CD4-positive, alpha-beta T cell treated with Interleukin-17A for 4 hours (primary cell): ENCODE data around the gene KRT77.
"Not testable (repeated sequence)": the region's sequence is repeated elsewhere in the genome, so short reads cannot be mapped to it uniquely, and the experiment has no call there.

ENCODE experiments used
- DNase-seq: peaks from one replicate; pipeline ENCODE4 v3.0.0-alpha.2; 2020; ENCODE audit warnings: mixed read lengths

KRT77 gene

DNA sequence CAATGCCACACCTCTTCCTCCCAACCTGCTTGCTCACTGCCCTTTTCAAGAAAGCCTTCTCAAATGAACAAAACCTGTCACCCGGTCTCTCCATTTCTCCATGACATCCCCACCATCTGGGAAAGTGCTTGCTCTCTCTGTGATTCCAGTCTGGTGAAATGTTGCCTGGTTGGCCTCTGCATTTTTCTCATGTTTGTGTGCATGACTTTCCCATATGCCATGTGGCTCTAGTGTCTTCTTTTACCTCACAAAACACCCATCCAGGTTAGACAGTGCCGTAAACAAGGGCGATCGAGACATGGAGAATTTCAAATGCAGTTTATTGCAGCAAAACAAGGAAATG lies 28.9 kb downstream of the KRT77 start:
- no peak for DNase-seq

DNA sequence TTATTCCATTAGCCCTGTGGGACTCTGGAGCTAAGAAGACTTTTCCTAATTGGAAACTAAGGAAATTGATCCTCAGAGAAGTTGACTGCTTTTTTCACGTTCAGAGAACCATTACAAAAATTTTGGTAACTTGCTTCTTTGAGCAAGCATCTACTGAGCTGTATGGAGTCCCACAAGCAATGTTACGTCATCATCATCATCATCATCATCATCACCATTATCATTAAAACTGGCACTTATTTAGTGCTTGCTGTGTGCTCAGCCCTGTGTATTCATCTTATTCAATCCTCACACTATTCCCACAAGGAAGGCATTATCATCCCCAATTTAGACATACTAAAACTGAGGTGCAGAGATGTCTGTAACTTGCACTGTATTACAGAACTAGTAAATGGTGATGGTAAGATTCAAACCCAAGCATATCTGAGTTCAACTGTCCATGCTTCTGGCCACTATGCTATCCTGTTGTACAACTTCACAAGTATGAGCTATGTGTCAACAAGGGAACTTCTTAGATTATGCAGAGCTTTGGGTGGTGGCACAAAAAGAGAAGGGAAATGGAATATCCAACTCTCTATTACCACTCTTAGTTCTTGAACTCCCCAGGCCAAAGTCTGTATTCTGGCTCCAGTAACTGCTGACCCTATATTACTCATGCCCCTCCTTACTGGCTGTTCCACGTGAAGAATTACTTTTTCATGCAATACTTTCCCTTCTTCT lies 29.5 kb downstream of the KRT77 start:
- no peak for DNase-seq

DNA sequence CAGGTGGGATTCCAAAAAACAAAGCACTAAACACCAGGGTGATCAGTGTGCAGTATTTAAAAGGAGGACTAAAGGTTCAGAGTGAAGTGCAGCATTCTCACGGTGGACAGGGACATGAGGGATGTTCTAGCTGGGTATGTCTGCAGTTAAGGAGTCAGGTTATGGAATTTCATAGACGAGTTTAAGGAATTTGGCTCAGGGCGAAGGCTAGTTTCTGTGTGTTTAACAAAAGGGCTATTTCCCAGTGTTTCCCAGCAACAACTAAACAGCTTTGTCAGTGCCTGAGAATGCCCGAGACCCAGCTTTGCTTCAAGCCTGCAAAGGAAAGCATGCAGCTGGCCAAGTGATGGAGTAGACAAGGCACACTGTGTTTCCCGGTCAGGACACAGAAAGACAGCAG lies 30.1 kb downstream of the KRT77 start:
- no peak for DNase-seq

DNA sequence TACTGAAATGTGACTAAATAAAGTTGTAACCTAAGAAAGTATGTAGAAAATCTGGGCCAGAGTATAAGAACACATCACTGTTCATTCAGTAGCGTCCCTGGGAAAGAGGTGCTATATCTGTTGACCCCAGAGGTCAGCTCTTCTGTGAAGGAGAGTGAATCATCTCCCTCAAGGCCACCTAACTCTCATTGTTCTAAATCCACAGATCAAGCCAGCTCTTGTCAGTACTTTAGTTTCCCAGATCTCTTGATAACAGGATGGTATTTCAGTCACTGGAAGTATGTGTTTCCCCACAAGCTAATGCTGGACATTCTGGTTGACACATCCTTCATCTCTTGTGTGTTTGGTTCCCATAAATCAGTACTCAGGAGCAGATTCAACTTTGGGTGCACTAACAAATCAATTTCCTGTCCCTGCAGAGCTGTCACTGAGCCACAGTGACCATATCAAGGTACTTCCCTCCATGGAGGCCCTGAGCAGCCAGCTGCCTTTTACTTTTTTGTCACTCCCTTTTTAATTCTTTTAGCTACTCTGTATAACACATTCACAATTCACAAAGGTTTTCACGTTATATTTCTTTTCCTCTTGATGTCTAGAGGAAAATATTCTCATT lies 30.9 kb downstream of the KRT77 start:
- DNase-seq = no peak

DNA sequence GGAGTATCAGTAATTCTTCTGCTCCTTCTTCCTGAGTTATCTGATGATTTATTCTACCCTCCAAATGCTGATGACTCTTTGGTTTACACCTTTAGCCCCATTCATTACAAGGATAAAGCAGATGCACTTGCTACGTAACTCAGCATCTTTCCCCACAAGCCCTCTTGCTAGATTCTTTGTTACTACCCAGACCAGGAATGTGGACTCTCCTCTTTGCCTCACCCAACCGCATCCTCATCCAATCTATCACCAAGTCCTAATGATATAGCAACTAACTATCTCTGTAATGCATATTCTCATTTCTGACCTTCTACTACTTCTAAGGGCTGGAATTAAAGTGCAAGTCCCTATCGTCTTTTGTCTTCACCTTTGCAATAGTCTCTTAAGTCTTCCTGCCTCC lies 32.4 kb downstream of the KRT77 start:
- no peak for DNase-seq

DNA sequence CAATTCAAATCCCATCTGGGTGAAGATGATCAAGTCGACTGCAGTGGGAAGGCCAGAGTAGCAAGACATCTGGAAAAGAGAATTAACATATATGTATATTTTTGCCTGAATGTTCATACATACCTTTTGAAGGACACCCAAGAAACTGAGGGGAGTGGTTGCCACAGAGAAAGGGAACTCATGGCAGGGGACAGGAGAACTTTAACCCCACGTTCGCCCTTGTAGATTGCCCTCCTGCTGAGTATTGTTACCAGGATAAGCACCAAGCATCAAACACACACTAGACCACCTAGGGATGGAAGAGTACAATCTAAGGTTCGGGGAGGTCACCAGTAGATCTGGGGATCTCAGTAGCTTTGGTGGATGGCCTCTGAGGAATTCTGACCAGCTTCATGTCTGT lies 32.8 kb downstream of the KRT77 start:
- DNase-seq = no peak

DNA sequence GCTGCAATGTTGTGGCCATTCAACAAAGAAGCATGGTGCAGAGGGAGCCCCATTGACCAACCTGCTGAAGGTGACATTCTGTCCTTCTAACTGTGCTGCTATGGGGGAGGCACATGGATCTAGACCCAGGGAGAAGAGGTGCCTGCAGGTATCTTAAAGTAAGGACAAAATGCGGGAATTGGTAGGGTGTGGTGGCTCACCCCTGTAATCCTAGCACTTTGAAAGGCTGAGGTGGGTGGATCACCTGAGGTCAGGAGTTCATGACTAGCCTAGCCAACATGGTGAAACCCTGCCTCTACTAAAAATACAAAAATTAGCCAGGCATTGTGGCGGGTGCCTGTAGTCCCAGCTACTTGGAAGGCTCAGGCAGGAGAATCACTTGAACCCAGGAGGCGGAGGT lies 33.4 kb downstream of the KRT77 start:
- not testable (repeated sequence) for DNase-seq

DNA sequence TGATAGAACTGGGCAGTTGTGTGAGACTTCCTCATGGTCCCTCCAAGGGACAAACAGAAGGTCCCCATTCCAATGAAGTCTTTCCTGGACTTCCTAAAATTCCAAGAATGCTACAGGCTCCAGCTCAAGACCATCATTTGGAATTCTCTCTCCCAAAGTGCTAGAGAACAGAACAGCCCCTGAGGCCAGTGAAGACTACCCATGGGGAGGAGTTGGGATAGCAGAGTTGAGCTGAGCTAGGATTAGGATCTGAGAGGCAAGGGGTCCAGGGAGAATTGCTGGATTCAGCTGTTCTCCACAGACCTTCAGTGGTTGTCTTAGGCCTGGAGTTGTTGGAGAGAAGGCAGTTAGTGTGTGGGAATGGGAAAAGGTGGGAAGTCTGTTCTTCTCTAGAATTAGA lies 33.9 kb downstream of the KRT77 start:
- no peak for DNase-seq

DNA sequence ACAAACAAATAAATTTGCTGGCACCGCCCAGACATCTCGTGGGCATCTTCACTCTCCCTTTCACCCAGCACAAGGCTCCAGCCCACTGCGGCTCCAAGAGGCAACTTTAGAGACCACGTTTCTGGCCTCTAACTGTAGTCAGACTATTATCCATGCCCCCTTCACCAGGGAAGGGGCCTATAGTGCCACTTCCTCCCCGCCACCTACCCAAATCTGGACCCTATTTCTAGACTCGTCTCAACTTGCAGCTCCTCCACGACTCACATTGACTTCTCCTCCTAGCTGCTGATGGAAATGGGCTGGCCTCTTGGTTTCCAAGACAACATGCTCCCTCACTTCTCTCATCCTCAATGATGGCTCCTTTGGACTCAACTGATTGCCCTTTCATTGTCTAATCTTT lies 35.4 kb downstream of the KRT77 start:
- DNase-seq = no peak

DNA sequence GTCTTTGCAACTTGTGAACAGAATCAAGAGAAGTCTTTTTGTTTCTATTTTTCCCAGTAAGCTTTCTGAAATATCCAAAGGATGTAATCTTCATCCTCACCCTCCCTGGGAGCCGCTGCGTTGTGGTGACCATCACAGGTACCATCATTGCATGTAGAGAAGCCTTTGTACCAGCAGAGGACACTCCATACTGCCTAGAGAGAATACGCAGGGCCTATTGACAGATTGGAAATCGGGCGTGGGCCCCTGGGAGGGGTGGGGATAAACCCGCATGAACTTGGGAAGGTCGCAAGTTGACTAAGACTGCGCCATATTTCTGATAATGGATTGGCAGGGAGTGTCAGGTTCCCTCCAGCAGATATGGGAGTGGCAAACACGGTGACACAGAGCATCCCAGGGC lies 35.8 kb downstream of the KRT77 start:
- DNase-seq = no peak

DNA sequence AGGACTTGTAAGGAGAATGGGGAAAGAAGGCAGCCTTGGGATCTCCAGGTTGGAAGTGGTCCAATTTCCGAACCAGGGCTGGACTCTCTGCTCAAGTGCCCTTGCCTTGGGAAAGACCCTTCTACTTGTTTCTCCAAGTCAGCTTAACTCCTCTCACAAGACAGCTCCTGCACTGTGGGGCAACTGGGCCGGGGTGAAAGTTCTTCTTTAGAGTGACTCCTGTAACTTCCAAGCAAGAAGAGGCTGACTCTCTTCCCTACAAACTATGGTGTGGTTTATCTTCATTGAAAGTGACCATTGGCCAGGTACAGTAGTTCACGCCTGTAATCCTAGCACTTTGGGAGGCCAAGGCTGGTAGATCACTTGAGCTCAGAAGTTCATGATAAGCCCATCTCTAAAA lies 36.9 kb downstream of the KRT77 start:
- DNase-seq = no peak

DNA sequence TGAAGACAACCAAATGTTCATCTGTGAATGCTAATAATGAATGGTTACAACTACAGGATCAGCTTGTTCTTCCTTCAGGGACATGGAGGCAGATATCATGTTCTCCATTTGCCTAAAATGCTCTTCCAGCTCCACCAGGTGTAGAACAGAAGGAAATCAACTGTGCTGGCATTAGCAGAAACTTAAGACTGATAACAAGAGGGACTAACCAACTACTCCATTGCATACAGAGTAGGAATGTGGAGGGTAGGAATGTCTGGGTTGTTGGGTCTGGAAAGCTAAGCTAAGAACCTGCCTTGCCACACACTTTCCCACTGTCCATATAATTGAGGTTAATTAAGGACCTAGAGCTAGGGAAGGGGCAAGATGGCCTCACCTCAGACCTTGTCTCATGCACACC lies 39.9 kb downstream of the KRT77 start:
- DNase-seq = no peak

DNA sequence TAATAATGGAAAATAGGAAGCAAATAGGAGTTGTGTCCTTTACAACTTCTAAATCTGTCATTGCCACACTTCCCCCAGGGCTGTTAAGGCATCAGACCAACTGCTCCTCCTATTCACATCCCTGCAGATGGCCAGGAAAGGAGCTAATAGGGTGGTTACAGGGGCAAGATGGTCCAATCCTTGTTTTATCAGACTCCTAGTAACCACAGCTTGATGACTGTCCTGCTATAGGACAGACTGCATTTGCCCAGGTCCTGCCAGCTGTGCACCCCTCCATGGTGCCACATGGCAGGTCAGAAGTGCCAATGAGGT lies 40.5 kb downstream of the KRT77 start:
- no peak for DNase-seq

DNA sequence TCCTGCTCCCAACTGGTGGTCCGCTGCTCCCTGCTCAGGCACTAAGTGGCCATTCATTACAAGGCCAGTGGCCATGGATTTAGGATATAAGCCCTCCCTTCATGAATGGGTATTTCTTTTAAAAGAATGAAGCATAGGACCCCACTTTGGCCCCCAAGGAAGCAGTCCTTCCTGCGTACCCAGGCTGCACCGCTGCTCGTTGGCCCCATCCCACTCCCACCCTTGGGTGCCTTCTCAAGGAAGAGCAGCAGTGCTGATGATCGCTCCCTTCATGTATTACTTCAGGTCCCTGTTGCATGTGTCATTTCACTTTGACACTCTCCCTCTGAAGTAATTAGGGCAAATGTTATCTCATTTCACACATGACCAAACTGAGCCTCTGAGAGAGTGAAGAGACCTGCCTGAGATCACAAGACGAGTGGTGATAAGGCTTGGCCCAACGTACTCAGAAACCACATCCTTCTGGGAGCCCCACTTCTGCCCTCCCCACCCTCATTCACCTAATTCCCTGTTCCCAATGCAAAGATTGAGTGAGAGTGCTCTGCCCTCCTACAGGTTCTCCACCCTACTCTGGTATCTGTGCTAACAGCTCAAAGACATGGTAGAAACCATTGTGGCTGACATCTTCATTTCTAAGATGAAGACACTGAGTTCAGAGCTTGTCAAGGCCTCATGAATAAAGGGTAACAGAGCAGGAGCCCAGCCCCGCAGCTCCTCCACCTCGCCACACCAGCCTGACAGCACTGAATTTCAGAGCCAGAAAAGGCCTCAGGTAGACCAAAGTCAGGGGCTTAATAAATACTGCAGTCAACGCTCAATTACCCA lies 41.0 kb downstream of the KRT77 start:
- DNase-seq = no peak

DNA sequence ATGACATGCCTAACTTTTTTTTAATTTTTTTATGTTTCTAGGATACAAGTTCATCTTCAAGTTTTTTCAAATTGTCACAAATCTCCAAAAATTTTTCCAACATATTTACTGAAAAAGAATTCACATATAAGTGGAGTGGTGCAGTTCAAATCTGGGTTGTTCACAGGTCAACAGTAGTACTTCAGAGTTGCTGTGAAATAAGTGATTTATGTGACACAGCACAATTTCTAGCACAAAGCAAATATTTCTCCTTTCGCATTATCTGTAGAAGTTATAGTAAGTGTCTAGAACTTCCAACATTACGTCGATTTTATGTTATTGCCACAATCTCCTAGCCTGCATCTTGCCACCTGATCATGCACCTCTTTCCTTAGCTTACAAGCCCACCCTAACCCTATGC lies 41.7 kb downstream of the KRT77 start:
- no peak for DNase-seq

DNA sequence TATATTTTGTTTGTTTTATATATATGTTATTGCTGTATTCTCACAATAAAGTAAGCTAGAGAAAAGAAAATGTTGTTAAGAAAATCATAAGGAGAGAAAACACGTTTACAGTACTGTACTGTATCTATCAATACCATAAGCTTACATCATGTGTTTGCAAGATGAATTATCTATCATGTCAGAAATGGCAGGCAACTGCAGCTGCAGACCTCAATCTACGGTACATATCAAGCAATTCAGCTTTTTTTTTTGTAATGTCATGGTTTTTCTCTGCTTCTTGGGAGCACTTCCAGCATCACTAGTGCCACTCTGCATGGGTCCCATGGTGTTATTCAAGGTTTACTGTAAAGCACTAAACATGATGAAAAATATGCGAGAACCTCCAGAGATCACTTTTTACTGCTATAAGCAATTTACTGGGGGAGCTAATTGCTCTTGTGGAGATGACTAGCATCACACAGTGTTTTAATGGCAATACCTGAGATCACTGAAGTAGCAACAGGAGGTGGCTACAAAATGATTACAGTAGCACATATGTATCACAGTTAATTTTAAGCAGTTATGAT lies 42.3 kb downstream of the KRT77 start:
- DNase-seq = no peak

DNA sequence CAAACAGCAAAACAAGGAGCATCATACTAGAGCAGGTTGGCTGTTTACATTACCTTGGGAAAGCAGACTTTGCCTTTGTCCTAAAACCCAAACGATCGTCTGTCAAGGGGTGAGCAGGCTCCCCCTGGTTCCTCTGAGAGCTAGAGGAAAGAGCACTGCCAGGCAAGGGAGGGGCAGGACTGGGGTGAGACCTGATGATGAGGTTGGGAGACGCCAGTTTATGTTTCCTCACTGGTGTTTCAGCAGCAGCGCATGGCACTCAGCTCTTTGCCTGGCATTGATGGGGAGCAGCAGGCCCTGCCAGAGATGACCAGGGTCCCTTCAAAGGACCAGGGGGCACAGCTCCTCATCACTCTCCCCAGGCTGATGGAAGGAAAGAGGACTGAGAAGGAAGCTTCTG lies 43.4 kb downstream of the KRT77 start:
- DNase-seq = no peak

DNA sequence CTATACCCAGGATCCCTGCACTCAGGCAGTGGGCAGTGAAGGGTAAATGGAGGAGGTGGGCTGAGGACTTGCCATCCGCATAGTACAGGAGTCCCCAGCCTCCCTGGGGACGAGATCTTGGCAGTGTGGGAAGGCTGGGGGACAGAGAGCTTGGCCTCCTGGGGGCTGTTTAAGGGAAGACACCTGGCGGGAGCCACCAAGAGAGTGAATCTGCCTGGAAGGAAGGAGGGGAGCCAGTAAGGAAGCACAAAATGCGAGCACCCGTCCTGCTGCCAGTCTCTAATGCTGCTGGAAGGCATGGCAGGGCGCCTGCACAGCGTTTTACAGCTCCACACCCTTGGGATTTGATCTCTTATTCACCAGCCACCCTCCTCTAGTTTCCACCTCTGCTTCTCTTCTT lies 43.9 kb downstream of the KRT77 start:
- no peak for DNase-seq

DNA sequence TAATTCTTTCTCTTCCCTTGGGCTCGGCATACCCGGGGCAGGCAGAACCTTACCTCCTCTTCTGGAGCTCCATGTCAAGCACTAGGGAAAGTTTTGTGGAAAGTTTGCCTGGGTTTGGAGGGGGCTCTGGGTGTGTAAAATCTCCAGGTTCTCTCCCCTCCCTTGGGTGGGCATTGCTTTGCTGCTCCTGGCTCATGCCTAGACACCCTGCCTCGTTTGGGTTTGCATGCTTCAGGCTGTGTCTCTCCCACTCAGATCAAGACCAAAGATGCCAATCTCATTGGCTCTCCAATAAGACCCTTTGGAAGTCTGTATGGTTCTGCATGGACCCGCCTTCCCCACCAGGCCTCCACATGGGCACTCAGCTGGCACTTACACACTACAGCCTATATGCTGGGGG lies 45.1 kb downstream of the KRT77 start:
- no peak for DNase-seq

DNA sequence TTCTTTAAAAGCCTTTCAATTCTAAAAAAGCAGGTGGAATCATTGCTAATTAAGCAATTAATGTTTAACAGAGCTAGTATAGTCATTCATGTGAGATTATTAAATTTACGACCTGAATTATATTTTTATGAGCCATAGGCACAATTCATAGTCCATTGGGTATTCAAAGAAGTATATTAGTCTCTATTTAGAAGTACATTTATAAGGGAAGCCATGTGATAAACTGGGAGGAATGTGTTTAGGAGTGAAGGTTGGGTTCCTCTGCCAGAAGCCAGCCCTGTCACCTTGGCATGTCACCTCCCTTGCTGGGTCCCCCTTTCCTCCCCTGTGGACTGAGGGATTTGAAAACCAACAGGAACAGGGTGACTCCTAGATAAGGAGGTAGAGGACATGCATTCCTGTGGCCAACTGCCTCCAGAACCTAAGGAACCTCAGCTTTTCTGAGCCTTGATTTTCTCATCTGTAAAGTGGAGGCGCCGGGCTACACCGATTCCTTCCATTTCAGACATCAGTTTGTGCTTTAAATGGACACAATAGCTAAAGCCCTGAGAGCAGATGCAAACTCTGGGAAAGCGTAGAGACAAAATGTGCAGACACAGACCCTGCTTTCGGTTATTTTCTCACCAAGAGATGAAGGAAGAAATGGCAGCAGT lies 45.9 kb downstream of the KRT77 start:
- DNase-seq = no peak

DNA sequence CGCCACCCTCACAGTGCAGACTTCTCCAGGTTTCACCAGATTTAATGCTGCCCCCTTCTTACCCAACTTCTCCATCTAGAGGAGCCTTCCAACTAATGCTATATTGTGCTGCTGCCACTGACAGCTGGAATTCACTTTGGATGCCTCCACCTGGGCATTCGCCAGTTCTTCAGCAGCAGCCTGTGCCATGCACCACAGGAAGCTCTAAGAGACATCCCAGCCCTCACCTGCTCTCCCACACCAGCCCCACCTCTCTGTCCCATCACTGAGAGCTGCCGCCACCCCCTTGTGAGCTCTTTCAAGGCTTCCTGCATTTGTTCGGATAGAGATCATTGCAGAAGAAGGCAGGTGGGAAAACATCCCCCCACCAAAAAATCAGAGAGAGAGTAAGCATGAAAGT lies 46.7 kb downstream of the KRT77 start:
- no peak for DNase-seq

DNA sequence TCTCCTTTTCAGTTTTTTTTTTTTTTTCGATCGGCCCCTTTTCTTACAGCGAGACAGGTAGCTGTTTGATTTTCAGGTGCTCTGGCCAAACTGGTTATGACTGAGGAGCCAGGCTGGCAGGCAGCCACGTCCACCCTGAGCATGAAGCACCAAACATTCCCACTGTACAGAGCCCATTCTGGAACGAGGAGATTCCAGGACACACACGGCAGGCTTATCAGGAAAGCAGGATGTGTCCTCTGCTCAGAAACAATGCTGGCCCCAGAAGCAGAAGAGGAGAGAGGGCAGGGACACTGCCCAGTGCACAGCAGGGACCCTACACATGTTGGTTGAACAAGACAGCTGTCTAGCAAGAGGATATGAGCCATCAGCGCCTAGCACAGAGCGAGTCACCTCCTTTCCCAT lies 47.6 kb downstream of the KRT77 start:
- no peak for DNase-seq

DNA sequence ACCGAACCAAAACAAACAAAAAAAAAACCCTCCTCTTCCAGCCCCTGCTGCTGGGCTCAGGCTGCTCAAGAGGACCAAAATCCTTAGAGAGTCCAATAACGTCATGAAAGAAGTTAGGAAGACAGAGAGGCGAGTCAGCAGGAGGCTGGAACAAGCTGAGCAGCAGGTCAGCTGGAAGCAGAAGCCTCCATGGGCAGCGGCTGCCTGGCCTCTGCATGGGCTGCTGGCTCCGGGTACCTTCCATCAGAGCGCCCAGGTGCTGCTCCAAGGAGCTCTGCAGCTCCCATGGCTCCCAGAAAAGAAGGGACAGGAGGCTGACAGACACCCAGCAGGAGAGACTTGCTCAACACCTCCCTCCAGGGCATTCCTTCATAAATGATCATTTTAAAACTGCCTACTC lies 48.1 kb downstream of the KRT77 start:
- no peak for DNase-seq
